Measurements from ENCODE around the gene RSRP1.
"Not testable (repeated sequence)": the region's sequence is repeated elsewhere in the genome, so short reads cannot be mapped to it uniquely, and the experiment has no call there.

- not testable (repeated sequence) for TF ChIP-seq POLR2AphosphoS5, POLR2A, SPI1, TAF1, POU2F2 (IDR thresholded peaks at IDR 0.05; ENCODE audit: low read depth, low read length)
Measured at GRCh38 chr1:25296501-25296900, 49.2 kb upstream of the RSRP1 start.

Data from GM12891 (cell line).